HG02798 (cell line): ENCODE results near the gene TMEM132C.
"Not testable (repeated sequence)": the region's sequence is repeated elsewhere in the genome, so short reads cannot be mapped to it uniquely, and the experiment has no call there.

Experiments used
- ATAC-seq: cut with Tn5 transposase; IDR thresholded peaks from one replicate; pipeline ENCODE4 v1.9.1; 2021; ENCODE audit warnings: mild to moderate bottlenecking; ENCODE audit not compliant: unreplicated experiment, poor library complexity

Gene TMEM132C

DNA sequence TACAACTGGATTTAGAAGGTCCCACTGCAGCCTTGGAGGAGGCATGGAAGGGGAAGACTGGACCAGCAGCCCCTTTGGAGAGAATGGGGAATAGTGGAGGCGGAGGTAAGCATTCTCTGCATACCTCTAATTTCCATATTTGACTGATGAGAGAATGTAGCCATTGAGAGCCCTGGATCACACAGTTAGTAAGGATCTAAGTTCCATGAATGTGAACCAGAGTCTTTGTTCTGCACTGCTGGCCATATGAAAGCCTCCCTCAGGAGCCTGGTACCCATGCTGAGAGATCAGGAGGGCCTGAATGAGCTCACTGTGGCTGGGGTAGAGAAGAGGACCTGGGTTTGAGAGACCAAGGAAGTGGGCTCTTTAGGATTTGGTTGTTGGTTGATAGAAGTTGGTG is 192.1 kb downstream of the TMEM132C start:
- no peak for ATAC-seq

GRCh38 chr12:128463881-128464280 is 196.9 kb downstream of the TMEM132C start:
- no peak for ATAC-seq

DNA sequence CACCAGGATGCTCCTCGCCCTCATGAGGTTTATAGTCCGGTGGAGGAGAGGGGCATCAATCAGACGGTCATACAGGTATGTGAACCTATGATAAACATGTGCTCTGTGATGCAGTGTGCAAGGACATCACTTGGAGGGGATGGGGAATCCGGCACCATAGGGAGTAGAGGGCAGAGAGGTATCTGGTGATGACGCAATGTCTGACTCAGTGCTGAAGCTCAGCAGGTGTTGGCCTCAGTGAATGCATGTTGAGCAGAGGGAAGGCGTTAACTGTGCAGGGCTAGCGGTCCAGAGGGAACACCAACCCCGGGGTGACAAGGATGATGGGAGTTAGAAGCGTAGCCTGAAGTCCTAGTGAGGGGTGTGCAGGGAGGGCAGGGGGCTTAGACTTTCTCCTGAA is 200.9 kb downstream of the TMEM132C start:
- ATAC-seq, result no peak

- ATAC-seq, result no peak
These were observed 202.0 kb downstream of the TMEM132C start for GRCh38 chr12:128468926-128469325.

GRCh38 chr12:128471491-128471890 is 204.5 kb downstream of the TMEM132C start:
- no peak for ATAC-seq

DNA sequence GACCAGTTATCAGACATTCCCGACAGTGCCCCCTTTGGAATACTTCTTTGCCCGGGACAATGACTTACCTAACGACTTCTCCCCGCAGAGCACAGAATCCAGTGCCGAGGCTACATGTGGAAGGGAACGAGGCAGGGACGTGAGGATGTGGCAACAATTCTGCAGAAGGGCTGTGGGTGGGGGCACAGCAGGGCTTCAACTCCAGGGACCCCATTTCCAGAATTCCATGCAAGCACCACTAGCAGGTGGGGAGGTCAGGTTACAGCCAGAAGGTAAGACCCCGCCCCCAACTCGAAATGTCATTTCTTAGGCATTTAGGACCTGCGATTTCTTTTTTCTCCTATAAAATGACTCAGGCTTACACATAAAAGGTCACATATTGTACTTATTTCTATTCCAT is 207.9 kb downstream of the TMEM132C start:
- ATAC-seq, result no peak

DNA sequence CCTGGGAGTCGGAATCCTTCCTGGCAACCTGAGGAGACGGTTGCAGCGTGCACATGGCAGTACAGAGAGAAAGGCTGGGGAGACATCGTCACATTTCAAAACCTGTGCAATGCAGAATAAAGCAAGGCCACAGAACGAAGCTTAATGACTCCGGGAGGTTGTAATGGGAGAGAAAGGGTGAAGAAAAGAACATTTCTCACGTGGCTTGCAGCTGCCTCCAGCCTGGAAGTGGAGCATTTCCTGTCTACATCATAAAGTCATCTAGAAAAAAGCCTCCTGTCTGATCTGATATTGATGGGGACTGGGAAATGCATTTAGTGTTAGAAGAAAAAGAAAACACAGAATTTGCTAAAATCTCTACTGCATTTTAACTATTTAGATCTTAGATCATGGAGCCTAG is 209.3 kb downstream of the TMEM132C start:
- ATAC-seq, result no peak

- ATAC-seq, result no peak
These were observed 216.7 kb downstream of the TMEM132C start for GRCh38 chr12:128483526-128484255.

- not testable (repeated sequence) for ATAC-seq
These were observed 230.4 kb downstream of the TMEM132C start for GRCh38 chr12:128497376-128497775.

- ATAC-seq, result no peak
These were observed 240.5 kb downstream of the TMEM132C start for GRCh38 chr12:128507470-128507869.

DNA sequence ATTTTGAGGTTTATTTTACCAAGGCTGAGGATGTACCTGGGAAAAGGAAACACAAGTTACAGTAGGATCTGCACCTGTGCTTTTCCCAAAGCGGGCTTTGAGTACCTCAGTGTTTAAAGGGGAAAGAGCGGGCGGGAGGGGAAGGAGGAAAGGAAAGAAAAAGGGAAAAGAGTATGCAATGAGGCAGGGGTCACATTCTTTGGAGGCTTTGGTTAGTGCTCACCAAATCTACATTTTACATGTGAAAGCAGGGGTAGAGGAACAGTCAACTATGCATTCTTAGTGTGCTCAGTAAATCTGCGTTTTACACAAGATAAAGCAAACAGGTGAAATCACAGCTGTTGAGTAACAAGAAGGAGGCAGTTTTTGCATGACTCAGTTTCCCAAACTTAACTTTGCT is 242.2 kb downstream of the TMEM132C start:
- ATAC-seq, result no peak

DNA sequence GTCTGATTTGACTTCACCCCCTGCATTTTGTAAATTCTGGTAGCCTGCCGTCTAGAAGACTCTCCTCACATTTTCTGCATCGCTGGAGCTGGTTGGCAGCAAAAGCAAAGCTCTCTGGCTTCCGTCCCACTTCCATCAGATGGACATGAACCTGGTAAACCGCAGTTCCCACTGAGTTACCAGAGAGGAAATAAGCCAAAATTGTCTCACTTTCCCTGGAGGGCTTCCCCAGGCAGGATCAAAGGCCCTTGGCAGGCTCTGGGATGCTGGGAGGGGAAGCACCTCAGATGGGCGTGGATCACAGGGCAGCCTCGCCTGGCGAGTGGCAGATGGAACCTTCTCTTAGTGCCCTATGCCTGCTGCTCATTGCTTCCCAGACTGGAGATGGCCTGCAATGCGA is 243.5 kb downstream of the TMEM132C start:
- no peak for ATAC-seq

DNA sequence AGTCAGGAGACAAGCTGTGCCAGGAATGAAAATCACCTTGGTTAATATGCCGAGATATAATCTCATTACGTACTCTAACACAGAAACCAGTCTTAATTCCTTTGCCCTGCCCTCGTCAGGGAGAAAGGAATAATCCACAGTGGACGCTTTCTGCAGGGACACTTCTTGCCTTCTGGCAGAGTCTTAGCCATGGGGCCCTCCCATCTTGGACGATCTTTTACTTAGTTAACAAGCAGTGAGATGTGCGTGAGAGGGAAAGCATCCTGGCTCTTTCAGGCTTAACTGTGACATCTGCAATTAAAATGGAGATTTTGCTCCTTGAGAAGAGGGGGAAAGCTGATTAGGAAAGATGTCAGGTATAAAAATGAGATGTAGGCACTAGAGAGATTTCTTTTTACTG is 246.4 kb downstream of the TMEM132C start:
- ATAC-seq, result no peak

- no peak for ATAC-seq
These were observed 246.9 kb downstream of the TMEM132C start for GRCh38 chr12:128513831-128514230.

GRCh38 chr12:128518644-128519043 is 251.7 kb downstream of the TMEM132C start:
- no peak for ATAC-seq

GRCh38 chr12:128519426-128519825 is 252.5 kb downstream of the TMEM132C start:
- no peak for ATAC-seq

DNA sequence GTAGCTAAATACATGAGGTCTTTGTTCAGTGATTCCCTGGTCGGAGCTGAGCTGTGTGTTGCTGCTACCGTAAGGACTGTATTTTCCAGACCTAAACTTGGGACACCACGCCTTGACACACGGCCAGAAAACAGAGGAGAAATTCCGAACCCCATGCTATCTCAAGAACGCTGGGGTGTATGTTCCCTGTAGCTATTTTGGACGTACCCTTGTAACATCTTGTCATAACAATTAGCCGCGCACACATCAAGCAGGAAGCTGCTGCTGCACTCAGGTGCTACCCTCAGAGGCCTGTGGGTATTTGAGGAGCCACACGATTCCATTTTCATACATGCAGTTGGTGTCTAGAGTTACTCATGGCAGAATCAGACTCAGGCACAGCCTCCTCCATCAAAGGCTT is 255.0 kb downstream of the TMEM132C start:
- ATAC-seq, result no peak

GRCh38 chr12:128524439-128524838 is 257.5 kb downstream of the TMEM132C start:
- ATAC-seq, result no peak

- no peak for ATAC-seq
These were observed 264.2 kb downstream of the TMEM132C start for GRCh38 chr12:128531170-128531569.

GRCh38 chr12:128534906-128535305 is 267.9 kb downstream of the TMEM132C start:
- no peak for ATAC-seq

DNA sequence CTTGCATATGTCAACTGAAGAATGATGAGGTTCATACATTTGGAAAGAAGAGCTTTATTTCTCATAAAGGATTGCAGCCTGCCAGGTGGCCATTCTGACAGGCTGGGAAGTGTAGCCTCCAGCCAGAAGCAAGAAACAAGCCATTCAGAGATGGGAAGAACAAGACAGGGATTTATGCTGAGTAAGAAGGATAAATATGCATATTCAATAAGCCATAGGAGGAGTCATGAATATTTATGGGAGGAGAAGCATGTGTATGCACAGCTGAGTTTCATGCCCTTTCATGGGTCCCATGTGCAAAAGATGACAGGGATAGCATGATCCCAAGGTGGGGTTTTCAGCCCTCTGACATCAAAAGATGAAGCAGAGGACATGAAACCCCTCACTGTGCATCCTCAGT is 269.8 kb downstream of the TMEM132C start:
- no peak for ATAC-seq

GRCh38 chr12:128537668-128538067 is 270.7 kb downstream of the TMEM132C start:
- no peak for ATAC-seq

GRCh38 chr12:128542844-128543243 is 275.9 kb downstream of the TMEM132C start:
- no peak for ATAC-seq
